GM19193 (cell line): Measurements from ENCODE around the gene BAIAP3.

Experiments
- POLR2A ChIP-seq: IDR thresholded peaks from 4 replicates; pipeline ENCODE4 v1.6.1; 2011; ENCODE audit not compliant: insufficient read depth, insufficient read length; ENCODE audit errors: extremely low read depth

Gene BAIAP3

GRCh38 chr16:1389762-1390161, 56.3 kb downstream of the BAIAP3 start:
- TF ChIP-seq POLR2A = no peak

- TF ChIP-seq POLR2A = no peak
These were observed 56.9 kb downstream of the BAIAP3 start for GRCh38 chr16:1390239-1390779.

GRCh38 chr16:1392826-1393225, 59.4 kb downstream of the BAIAP3 start:
- no peak for TF ChIP-seq POLR2A

- no peak for TF ChIP-seq POLR2A
These were observed 60.2 kb downstream of the BAIAP3 start for GRCh38 chr16:1393613-1394176.

- no peak for TF ChIP-seq POLR2A
These were observed 61.0 kb downstream of the BAIAP3 start for GRCh38 chr16:1394367-1394951.

- TF ChIP-seq POLR2A = no peak
These were observed 62.1 kb downstream of the BAIAP3 start for GRCh38 chr16:1395444-1396031.

- no peak for TF ChIP-seq POLR2A
These were observed 64.3 kb downstream of the BAIAP3 start for GRCh38 chr16:1397779-1398178.

- no peak for TF ChIP-seq POLR2A
These were observed 64.9 kb downstream of the BAIAP3 start for GRCh38 chr16:1398351-1398750.
